Endothelial cell of umbilical vein (primary cell): ENCODE data around the gene STT3B. TPM values are rescaled to one million over a fixed set of nuclear protein-coding genes. Genes with fewer than 3 reads are reported as not detected.

ENCODE experiments used
- BruUV-seq: library from RNA; stranded (reverse); fragments of 400-500 nt; replicated peaks from 2 replicates; lab custom pipeline; 2021; lab: Mats Ljungman, UMichigan
- CTCF ChIA-PET: fragments of 300-600, 350-600 bp; sonication (Branson Sonifier 250); formaldehyde crosslinking; loops from one replicate; lab custom pipeline; 2021; ENCODE audit warnings: antibody characterized with exemption, inconsistent platforms; lab: Charles Lee
- POLR2A ChIA-PET: fragments of 300-600, 350-600 bp; sonication (Branson Sonifier 250); formaldehyde crosslinking; loops from one replicate; lab custom pipeline; 2021; ENCODE audit warnings: antibody characterized with exemption, inconsistent platforms; lab: Charles Lee
- DNase-seq: peaks from one replicate; pipeline ENCODE4 v3.0.0-alpha.2; 2011; ENCODE audit warnings: low read depth, low spot score
- FAIRE-seq: peaks from 2 replicates; lab custom pipeline; 2011; peaks lifted over from hg19 to GRCh38; lab: Jason Lieb, UNC
- H2AFZ ChIP-seq: 2 replicates; pipeline ENCODE4 v1.6.0; 2012; ENCODE audit warnings: low read depth, low read length, control low read depth, inconsistent platforms
- H3K27ac ChIP-seq: 2 replicates; pipeline ENCODE4 v1.5.1; 2011; ENCODE audit warnings: low read depth, mild to moderate bottlenecking, control low read depth, low read length, moderate library complexity; ENCODE audit not compliant: insufficient read depth
- H3K27me3 ChIP-seq, 2 experiments: 2 replicates each; pipeline versions ENCODE4 v1.6.0 to v1.6.1; 2011; ENCODE audit warnings: low read length in 2 of 2, mixed read lengths in 1 of 2; ENCODE audit not compliant: control insufficient read depth in 2 of 2, insufficient read depth in 2 of 2
- H3K36me3 ChIP-seq, 2 experiments: 2 replicates in 1 of 2; 3 replicates in 1 of 2; pipeline ENCODE4 v1.5.1; 2011; ENCODE audit warnings: low read length in 2 of 2, mild to moderate bottlenecking in 1 of 2, moderate library complexity in 1 of 2; ENCODE audit not compliant: control insufficient read depth in 2 of 2, insufficient read depth in 2 of 2; ENCODE audit errors: extremely low read depth in 1 of 2
- H3K4me1 ChIP-seq: 3 replicates; pipeline ENCODE4 v1.5.1; 2011; ENCODE audit warnings: mild to moderate bottlenecking, low read length; ENCODE audit not compliant: control insufficient read depth, insufficient read depth; ENCODE audit errors: extremely low read depth
- H3K4me2 ChIP-seq: 2 replicates; pipeline ENCODE4 v1.6.1; 2011; ENCODE audit warnings: low read length, control low read depth, mixed read lengths; ENCODE audit not compliant: insufficient read depth
- H3K4me3 ChIP-seq, 3 experiments: fragments of 200-600 bp in 1 of 3; sonication (generic), shearing (Covaris generic) in 1 of 3; replicated peaks in 1 of 3; 2 replicates each; pipeline ENCODE4 v1.5.1; 2011 to 2016; ENCODE audit warnings: control low read depth in 3 of 3, low read length in 3 of 3, mild to moderate bottlenecking in 2 of 3, inconsistent platforms in 1 of 3, low read depth in 1 of 3, moderate library complexity in 1 of 3; ENCODE audit not compliant: insufficient read depth in 1 of 3
- H3K79me2 ChIP-seq: 2 replicates; pipeline ENCODE4 v1.6.0; 2012; ENCODE audit warnings: low read length, inconsistent platforms; ENCODE audit not compliant: control insufficient read depth, insufficient read depth
- H3K9ac ChIP-seq: replicated peaks from 2 replicates; pipeline ENCODE3; 2011; ENCODE audit warnings: low read length, control low read depth; ENCODE audit not compliant: insufficient read depth; ENCODE audit errors: extremely low read depth
- H3K9me1 ChIP-seq: replicated peaks from 3 replicates; pipeline ENCODE4 v1.6.0; 2011; ENCODE audit warnings: mild to moderate bottlenecking, low read length; ENCODE audit not compliant: control insufficient read depth, insufficient read depth; ENCODE audit errors: extremely low read depth
- H3K9me3 ChIP-seq: replicated peaks from 2 replicates; pipeline ENCODE4 v1.5.1; 2012; ENCODE audit warnings: low read length, inconsistent platforms; ENCODE audit not compliant: control insufficient read depth, insufficient read depth
- H4K20me1 ChIP-seq: replicated peaks from 2 replicates; pipeline ENCODE3; 2011; ENCODE audit warnings: mild to moderate bottlenecking, low read length; ENCODE audit not compliant: control insufficient read depth, insufficient read depth; ENCODE audit errors: extremely low read depth
- EZH2 ChIP-seq: IDR thresholded peaks from 2 replicates; pipeline ENCODE4 v1.6.1; 2012; ENCODE audit warnings: borderline replicate concordance, low read depth, mild to moderate bottlenecking, moderate library complexity, low read length, inconsistent platforms; ENCODE audit not compliant: severe bottlenecking
- FOS ChIP-seq: IDR thresholded peaks from 2 replicates; pipeline ENCODE4 v1.6.1; 2011; ENCODE audit warnings: mild to moderate bottlenecking, low read length, moderate library complexity, borderline replicate concordance; ENCODE audit not compliant: insufficient read depth
- GATA2 ChIP-seq: IDR thresholded peaks from 2 replicates; pipeline ENCODE4 v1.7.0; 2011; ENCODE audit warnings: low read depth, mild to moderate bottlenecking, moderate library complexity, mixed read lengths, low read length; ENCODE audit not compliant: insufficient read length, insufficient read depth
- JUN ChIP-seq: IDR thresholded peaks from 2 replicates; pipeline ENCODE4 v1.6.1; 2011; ENCODE audit warnings: borderline replicate concordance, low read depth; ENCODE audit not compliant: insufficient read length, insufficient read depth
- MYC ChIP-seq: IDR thresholded peaks from one replicate; pipeline ENCODE4 v1.6.1; 2011; ENCODE audit warnings: mild to moderate bottlenecking, low read depth, low read length
- POLR2A ChIP-seq: IDR thresholded peaks from 2 replicates; pipeline ENCODE4 v1.6.1; 2012; ENCODE audit warnings: low read depth, mild to moderate bottlenecking, control low read depth, low read length
- POLR2AphosphoS5 ChIP-seq: IDR thresholded peaks from 2 replicates; pipeline ENCODE4 v1.6.1; 2012; ENCODE audit warnings: low read depth, mild to moderate bottlenecking, control low read depth, low read length, moderate library complexity; ENCODE audit not compliant: insufficient read depth
- dilution Hi-C: fragments of 300-500 bp; cut with MboI; formaldehyde crosslinking; loops from one replicate; pipeline ENCODE4 v1.15.0; 2019; ENCODE audit warnings: low sequenced_read_pairs; ENCODE audit not compliant: extremely low pct_ligation_motif_present
- intact Hi-C: fragments of 100-400 bp; cut with micrococcal nuclease; formaldehyde crosslinking; loops from one replicate; pipeline ENCODE4 v1.10.0; 2022
- polyA plus RNA-seq, 4 experiments: library from polyadenylated mRNA; depleted of rRNA in 3 of 4; stranded (reverse) in 3 of 4; unstranded in 1 of 4; fragments of >200 nt; gene quantifications; 2 replicates each; pipeline versions ENCODE4 v1.2.1 to v1.2.3, GENCODE V29; 2011 to 2012; ENCODE audit warnings: missing spikeins in 1 of 4
- total RNA-seq: library from RNA; stranded (reverse); gene quantifications from 2 replicates; pipeline ENCODE4 v1.2.3, GENCODE V29; 2021
- TF ChIP-seq, protein P1 (sequence below): IDR thresholded peaks from 2 replicates; pipeline ENCODE4 v1.6.1; 2011; ENCODE audit not compliant: insufficient read depth, insufficient read length
- TF ChIP-seq, protein P2 (sequence below), 2 donors: IDR thresholded peaks; 1 replicate in 1 of 2; 2 replicates in 1 of 2; pipeline ENCODE4 v1.5.1; 2011; ENCODE audit warnings: low read length in 2 of 2, mild to moderate bottlenecking in 2 of 2, moderate library complexity in 2 of 2, control low read depth in 1 of 2, inconsistent platforms in 1 of 2, low read depth in 1 of 2; ENCODE audit not compliant: insufficient read depth in 1 of 2; ENCODE audit errors: extremely low read depth in 1 of 2

STT3B gene
- total and polyA plus RNA-seq, 2 donors (not counting 3 experiments of a cell fraction or from before 2014, with no cell fraction given): 56.4 to 113 TPM

DNA sequence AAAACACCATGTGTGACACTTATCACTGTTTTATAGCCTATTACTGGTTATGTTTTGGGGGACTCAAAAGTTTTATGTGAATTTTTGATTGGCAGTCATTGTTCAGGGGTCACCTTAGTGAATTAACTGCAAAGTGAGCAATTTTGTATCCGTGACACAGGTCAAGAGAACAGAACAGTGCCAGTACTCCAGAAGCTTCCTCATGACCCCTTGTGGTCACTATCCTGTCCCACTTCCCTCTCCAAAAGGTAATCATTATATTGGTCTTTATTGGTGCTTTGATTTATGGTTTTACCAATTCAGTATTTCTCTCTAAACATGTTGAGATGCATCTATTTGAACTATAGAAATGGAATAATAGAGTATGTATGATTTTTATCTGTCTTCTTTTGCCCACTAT is 107.1 kb downstream of the STT3B start:
- no peak overlapping the region for H2AFZ ChIP-seq
- no peaks in the 10 kb centered on the region for H3K27me3 ChIP-seq
- H3K27ac ChIP-seq: no peak overlapping the region
- no peaks in the 10 kb centered on the region for H3K9me1 ChIP-seq
- no TSS peak for BruUV-seq
- dilution Hi-C loops (no loop called here), intact Hi-C loops (no loop called here)
- peaks cover 0 to 6% of the 10 kb centered on the region in 2 experiments for H3K36me3 ChIP-seq
- TF ChIP-seq, protein P1, sequence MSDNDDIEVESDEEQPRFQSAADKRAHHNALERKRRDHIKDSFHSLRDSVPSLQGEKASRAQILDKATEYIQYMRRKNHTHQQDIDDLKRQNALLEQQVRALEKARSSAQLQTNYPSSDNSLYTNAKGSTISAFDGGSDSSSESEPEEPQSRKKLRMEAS: no peak
- TF ChIP-seq GATA2 (no peak), POLR2AphosphoS5 (no peak), EZH2 (no peak), MYC (no peak)
- no peak for FAIRE-seq
- no peak overlapping the region for H3K9ac ChIP-seq
- CTCF ChIA-PET: interaction anchor here (1.3 kb wide), 1 partner anchor 129 kb away, joined by 3 read pairs; no protein-coding TSS in a partner anchor
- POLR2A ChIA-PET: no interaction called here
- no peak for DNase-seq
- H3K4me1 ChIP-seq: no peaks in the 10 kb centered on the region
- no peaks in the 10 kb centered on the region for H3K9me3 ChIP-seq
- no peak overlapping the region for H3K4me2 ChIP-seq
- no peaks in the 10 kb centered on the region for H4K20me1 ChIP-seq
- H3K4me3 ChIP-seq: no peak overlapping the region
- no peaks in the 10 kb centered on the region for H3K79me2 ChIP-seq

DNA sequence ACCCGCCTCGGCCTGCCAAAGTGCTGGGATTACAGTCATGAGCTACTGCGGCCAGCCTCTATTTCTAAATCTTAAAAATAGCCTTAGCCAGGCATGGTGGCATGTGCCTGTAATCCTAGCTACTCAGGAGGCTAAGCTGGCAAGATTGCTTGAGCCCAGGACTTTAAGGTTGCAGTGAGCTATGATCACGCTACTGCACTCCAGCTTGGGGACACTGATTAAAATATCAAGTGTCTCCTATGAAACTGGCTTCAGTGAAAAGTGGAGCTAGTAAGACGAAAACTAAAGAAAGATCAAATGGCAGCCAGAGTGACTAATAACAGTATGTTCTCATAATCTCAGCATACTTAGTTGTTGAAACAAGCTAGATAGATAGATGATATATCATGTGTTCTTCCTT is 112.5 kb downstream of the STT3B start:
- peaks cover 0 to 6% of the 10 kb centered on the region in 2 experiments for H3K36me3 ChIP-seq
- H3K27ac ChIP-seq: no peak overlapping the region
- TF ChIP-seq, protein P1: no peak
- TF ChIP-seq JUN (no peak), MYC (no peak), FOS (no peak), POLR2A (no peak), EZH2 (no peak), POLR2AphosphoS5 (no peak), GATA2 (no peak)
- TF ChIP-seq, protein P2, sequence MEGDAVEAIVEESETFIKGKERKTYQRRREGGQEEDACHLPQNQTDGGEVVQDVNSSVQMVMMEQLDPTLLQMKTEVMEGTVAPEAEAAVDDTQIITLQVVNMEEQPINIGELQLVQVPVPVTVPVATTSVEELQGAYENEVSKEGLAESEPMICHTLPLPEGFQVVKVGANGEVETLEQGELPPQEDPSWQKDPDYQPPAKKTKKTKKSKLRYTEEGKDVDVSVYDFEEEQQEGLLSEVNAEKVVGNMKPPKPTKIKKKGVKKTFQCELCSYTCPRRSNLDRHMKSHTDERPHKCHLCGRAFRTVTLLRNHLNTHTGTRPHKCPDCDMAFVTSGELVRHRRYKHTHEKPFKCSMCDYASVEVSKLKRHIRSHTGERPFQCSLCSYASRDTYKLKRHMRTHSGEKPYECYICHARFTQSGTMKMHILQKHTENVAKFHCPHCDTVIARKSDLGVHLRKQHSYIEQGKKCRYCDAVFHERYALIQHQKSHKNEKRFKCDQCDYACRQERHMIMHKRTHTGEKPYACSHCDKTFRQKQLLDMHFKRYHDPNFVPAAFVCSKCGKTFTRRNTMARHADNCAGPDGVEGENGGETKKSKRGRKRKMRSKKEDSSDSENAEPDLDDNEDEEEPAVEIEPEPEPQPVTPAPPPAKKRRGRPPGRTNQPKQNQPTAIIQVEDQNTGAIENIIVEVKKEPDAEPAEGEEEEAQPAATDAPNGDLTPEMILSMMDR (IDR thresholded peaks at IDR 0.05; ENCODE audit: extremely low read depth in 1 of 2, insufficient read depth in 1 of 2, low read depth in 1 of 2, low read length in 2 of 2): no peak
- no peaks in the 10 kb centered on the region for H3K27me3 ChIP-seq
- DNase-seq: no peak
- ChIA-PET CTCF (interaction anchor here (1.1 kb wide), 1 partner anchor 123 kb away, joined by 3 read pairs; no protein-coding TSS in a partner anchor), POLR2A (no interaction called here)
- no peak overlapping the region for H2AFZ ChIP-seq
- H3K4me2 ChIP-seq: no peak overlapping the region
- dilution Hi-C loops: no loop called here
- H3K4me1 ChIP-seq: no peaks in the 10 kb centered on the region
- H3K9ac ChIP-seq: no peak overlapping the region
- no peaks in the 10 kb centered on the region for H3K9me3 ChIP-seq
- no peaks in the 10 kb centered on the region for H4K20me1 ChIP-seq
- intact Hi-C loops: no loop called here
- no peak for FAIRE-seq
- no peak overlapping the region for H3K4me3 ChIP-seq
- no peaks in the 10 kb centered on the region for H3K9me1 ChIP-seq
- no peaks in the 10 kb centered on the region for H3K79me2 ChIP-seq
- BruUV-seq: no TSS peak
